Endodermal cell (in vitro differentiated cells): ENCODE results near the gene BAIAP2. TPM values are rescaled to one million over a fixed set of nuclear protein-coding genes. Genes with fewer than 3 reads are reported as not detected.

Experiments
- DNase-seq: peaks from one replicate; pipeline ENCODE4 v3.0.0-alpha.2; 2017
- H3K27ac ChIP-seq: 2 replicates; pipeline ENCODE4 v1.5.1; 2013; ENCODE audit warnings: mild to moderate bottlenecking, low read depth, low read length, moderate library complexity
- H3K27me3 ChIP-seq: 2 replicates; pipeline ENCODE4 v1.6.1; 2013; ENCODE audit warnings: mild to moderate bottlenecking, low read length, moderate library complexity; ENCODE audit not compliant: insufficient read depth, control insufficient read depth, poor library complexity, severe bottlenecking
- H3K36me3 ChIP-seq: 2 replicates; pipeline ENCODE4 v1.7.0; 2013; ENCODE audit warnings: mild to moderate bottlenecking, low read length, moderate library complexity; ENCODE audit not compliant: control insufficient read depth, insufficient read depth
- H3K4me1 ChIP-seq: one replicate; pipeline ENCODE4 v1.7.0; 2013; ENCODE audit warnings: low read length; ENCODE audit not compliant: control insufficient read depth, insufficient read depth
- H3K4me3 ChIP-seq: 2 replicates; pipeline ENCODE4 v1.5.1; 2013; ENCODE audit warnings: mild to moderate bottlenecking, low read length, moderate library complexity
- H3K9ac ChIP-seq: 2 replicates; pipeline ENCODE4 v1.6.1; 2013; ENCODE audit warnings: mild to moderate bottlenecking, low read length, moderate library complexity; ENCODE audit not compliant: poor library complexity, severe bottlenecking; ENCODE audit errors: extremely low read depth
- H3K9me3 ChIP-seq: 2 replicates; pipeline ENCODE4 v1.6.1; 2013; ENCODE audit warnings: mild to moderate bottlenecking, low read length, moderate library complexity; ENCODE audit not compliant: control insufficient read depth
- H3K27ac Mint-ChIP-seq: 2 replicates; pipeline ENCODE4 v1.8.0; 2020; ENCODE audit warnings: mixed read lengths
- H3K27me3 Mint-ChIP-seq: 2 replicates; pipeline ENCODE4 v1.8.0; 2021; ENCODE audit warnings: mild to moderate bottlenecking, mixed read lengths; ENCODE audit not compliant: insufficient read depth
- H3K36me3 Mint-ChIP-seq: 2 replicates; pipeline ENCODE4 v1.8.0; 2020; ENCODE audit warnings: low read depth, mixed read lengths
- H3K4me1 Mint-ChIP-seq: 2 replicates; pipeline ENCODE4 v1.8.0; 2020; ENCODE audit warnings: mixed read lengths
- H3K4me3 Mint-ChIP-seq: 2 replicates; pipeline ENCODE4 v1.8.0; 2020; ENCODE audit warnings: mild to moderate bottlenecking, moderate library complexity, mixed read lengths
- H3K9me3 Mint-ChIP-seq: 2 replicates; pipeline ENCODE4 v1.8.0; 2020; ENCODE audit warnings: mild to moderate bottlenecking, mixed read lengths
- WGBS, 2 experiments: methylation state at CpG; one replicate each; pipeline versions ENCODE4 v1.1.5 to v1.1.7; 2013; ENCODE audit warnings: missing lambda C conversion rate in 2 of 2, mixed read lengths in 1 of 2; ENCODE audit not compliant: insufficient coverage in 1 of 2, insufficient read length in 1 of 2; 5-methylcytosine and 5-hydroxymethylcytosine counted together
- total RNA-seq, 2 donors: library from RNA; stranded (reverse); fragmentation: NEBNext Ultra II Directional in 1 of 2; extraction: Animal tissue kit (Norgen Biotek cat#: 25700) in 1 of 2; gene quantifications; 2 replicates in 1 of 2; 3 replicates in 1 of 2; pipeline ENCODE4 v1.2.1, GENCODE V29; 2021
- TF ChIP-seq, protein P1 (sequence below): fragments of 200-600 bp; sonication (generic); conservative IDR thresholded peaks from 2 replicates; pipeline ENCODE4 v1.5.0; 2021; ENCODE audit warnings: antibody characterized with exemption, mild to moderate bottlenecking

The BAIAP2 gene
- total RNA-seq, 2 donors from 2014 or later = 24.9 to 32.7 TPM

DNA sequence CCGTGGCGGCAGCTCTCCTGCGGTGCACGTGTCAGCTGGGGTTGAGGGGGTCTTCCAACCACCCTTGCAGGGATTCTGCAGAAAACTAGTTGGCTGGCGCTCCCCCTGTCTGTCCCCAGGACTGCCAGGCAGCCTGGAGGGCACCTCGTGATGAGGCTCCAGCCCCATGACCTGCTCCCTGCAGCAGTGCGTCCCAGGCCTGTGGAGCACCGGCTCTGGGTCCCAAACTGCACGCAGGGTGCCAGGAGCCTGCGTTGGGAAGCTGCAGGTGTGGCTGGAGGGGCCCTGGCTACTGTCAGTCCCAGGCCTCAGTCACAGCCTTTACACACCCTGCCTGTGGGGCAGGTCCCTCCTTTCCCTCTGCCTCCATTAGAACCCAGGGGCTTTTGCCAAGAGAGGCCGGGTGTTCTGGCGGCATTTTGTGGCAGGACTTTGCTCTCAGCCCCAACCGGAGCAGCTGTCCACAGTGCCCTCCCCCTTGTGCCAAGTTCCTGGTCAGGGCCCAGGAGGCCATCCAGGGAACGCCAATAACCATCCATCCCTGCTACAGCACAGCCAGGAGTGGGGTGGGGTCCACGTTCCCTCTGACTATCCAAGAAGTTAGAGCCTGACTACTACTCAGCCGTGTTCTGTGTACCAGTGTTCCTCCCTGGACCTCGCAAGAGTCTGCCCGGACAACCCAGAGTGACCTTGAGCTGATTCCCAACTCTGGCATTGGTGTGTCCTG is 34.2 kb upstream of the BAIAP2 start:
- peak; percentile 46 for DNase-seq
- Mint-ChIP-seq H3K36me3 (peaks cover 18% of the 10 kb centered on the region), H3K9me3 (no peaks in the 10 kb centered on the region), H3K27ac (no peak overlapping the region), H3K4me1 (peaks cover 3% of the 10 kb centered on the region), H3K4me3 (no peak overlapping the region), H3K27me3 (peaks cover 40% of the 10 kb centered on the region)
- TF ChIP-seq, protein P1, sequence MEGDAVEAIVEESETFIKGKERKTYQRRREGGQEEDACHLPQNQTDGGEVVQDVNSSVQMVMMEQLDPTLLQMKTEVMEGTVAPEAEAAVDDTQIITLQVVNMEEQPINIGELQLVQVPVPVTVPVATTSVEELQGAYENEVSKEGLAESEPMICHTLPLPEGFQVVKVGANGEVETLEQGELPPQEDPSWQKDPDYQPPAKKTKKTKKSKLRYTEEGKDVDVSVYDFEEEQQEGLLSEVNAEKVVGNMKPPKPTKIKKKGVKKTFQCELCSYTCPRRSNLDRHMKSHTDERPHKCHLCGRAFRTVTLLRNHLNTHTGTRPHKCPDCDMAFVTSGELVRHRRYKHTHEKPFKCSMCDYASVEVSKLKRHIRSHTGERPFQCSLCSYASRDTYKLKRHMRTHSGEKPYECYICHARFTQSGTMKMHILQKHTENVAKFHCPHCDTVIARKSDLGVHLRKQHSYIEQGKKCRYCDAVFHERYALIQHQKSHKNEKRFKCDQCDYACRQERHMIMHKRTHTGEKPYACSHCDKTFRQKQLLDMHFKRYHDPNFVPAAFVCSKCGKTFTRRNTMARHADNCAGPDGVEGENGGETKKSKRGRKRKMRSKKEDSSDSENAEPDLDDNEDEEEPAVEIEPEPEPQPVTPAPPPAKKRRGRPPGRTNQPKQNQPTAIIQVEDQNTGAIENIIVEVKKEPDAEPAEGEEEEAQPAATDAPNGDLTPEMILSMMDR = no peak
- 90 to 92% methylated on average over 14 to 18 of the region's 18 CpGs for WGBS, 2 experiments
- Histone ChIP-seq H3K9me3 (no peaks in the 10 kb centered on the region), H3K9ac (no peak overlapping the region), H3K27ac (no peak overlapping the region), H3K4me1 (no peaks in the 10 kb centered on the region), H3K4me3 (no peak overlapping the region), H3K36me3 (peaks cover 30% of the 10 kb centered on the region), H3K27me3 (peaks cover 35% of the 10 kb centered on the region)

DNA sequence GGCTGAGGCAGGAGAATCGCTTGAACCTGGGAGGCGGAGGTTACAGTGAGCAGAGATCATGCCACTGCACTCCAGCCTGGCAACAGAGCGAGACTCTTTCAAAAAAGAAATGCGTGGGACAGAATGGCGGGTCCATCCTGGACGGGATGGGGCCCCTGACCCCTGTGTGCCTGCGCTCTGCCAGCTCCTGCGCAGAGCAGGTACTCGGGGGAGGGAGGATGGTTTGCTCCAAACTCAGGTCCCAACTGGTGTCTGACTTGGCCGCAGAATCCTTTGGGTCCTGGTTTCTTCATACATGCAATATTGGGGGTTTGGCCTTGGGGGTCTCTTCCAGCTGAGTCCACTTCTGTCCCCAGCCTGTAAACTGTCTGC is 33.0 kb upstream of the BAIAP2 start:
- Mint-ChIP-seq H3K36me3 (peaks cover 11% of the 10 kb centered on the region), H3K27me3 (peaks cover 51% of the 10 kb centered on the region)
- WGBS, 2 experiments = 87 to 93% methylated on average over 9 to 10 of the region's 10 CpGs

DNA sequence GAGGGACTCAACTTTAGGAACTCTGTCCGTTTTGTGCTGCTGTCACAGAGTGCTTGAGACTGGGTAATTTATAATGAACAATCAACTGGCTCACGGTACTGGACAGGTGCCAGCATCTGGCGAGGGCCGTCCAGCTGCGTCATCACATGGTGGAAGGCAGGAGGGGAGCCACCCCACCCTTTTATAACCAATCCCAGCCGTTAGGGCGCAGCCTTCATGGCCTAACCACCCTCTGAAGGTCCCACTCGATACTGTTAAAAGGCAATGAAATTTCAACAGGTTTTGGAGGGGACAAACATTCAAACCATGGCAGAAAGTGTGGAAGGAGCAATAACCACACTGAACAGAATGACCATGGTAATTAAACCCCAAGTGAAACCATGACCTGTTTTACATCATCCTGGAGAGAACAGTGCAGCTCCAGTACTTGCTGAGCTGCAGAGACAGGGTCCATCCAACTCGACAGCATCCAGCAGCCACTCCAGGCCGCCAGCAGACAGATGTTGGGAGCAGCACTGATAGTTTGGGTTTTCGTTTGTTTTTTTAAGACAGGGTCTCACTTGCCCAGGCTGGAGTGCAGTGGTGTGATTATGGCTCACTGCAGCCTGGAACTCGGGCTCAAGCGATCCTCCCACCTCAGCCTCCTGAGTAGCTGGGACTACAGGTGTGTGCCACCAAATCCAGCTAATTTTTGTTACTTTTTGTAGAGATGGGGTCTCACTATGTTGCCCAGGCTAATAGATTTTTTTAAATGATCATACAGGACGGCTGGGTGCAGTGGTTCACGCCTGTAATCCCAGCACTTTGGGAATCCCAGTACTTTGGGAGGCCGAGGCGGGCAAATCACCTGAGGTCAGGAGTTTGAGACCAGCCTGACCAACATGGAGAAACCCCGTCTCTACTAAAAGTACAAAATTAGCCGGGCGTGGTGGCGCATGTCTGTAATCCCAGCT is 32.3 kb upstream of the BAIAP2 start:
- Histone ChIP-seq H3K9me3 (no peaks in the 10 kb centered on the region), H3K27ac (no peak overlapping the region), H3K4me3 (no peak overlapping the region), H3K27me3 (peaks cover 53% of the 10 kb centered on the region), H3K4me1 (no peaks in the 10 kb centered on the region), H3K9ac (no peak overlapping the region), H3K36me3 (peaks cover 17% of the 10 kb centered on the region)
- WGBS, 2 experiments = 78 to 85% methylated on average over 17 to 21 of the region's 21 CpGs
- no peaks in the 10 kb centered on the region for H3K9me3 Mint-ChIP-seq
- H3K4me3 Mint-ChIP-seq = peak overlapping the region; percentile 15
- peaks cover 57% of the 10 kb centered on the region for H3K27me3 Mint-ChIP-seq
- no peak for DNase-seq
- peaks cover 11% of the 10 kb centered on the region for H3K36me3 Mint-ChIP-seq
- TF ChIP-seq, protein P1 = no peak
- no peak overlapping the region for H3K27ac Mint-ChIP-seq
- peaks cover 3% of the 10 kb centered on the region for H3K4me1 Mint-ChIP-seq

More for the DNA sequence above, 33.0 kb upstream of the BAIAP2 start:
- Histone ChIP-seq H3K4me1 (no peaks in the 10 kb centered on the region), H3K4me3 (no peak overlapping the region), H3K27ac (no peak overlapping the region), H3K9ac (no peak overlapping the region), H3K36me3 (peaks cover 21% of the 10 kb centered on the region), H3K27me3 (peaks cover 47% of the 10 kb centered on the region), H3K9me3 (no peaks in the 10 kb centered on the region)
- Mint-ChIP-seq H3K9me3 (no peaks in the 10 kb centered on the region), H3K27ac (no peak overlapping the region), H3K4me1 (peaks cover 3% of the 10 kb centered on the region), H3K4me3 (no peak overlapping the region)
- DNase-seq = no peak
- TF ChIP-seq, protein P1 = no peak
